Left ventricle myocardium inferior (tissue), 1 donor: ENCODE results near the gene NSD2. TPM values are rescaled to one million over a fixed set of nuclear protein-coding genes. Genes with fewer than 3 reads are reported as not detected.

ENCODE experiments used
- DNase-seq: peaks from one replicate; pipeline ENCODE4 v3.0.0-alpha.2; 2020
- H3K27ac ChIP-seq: fragments of 200-600 bp; replicated peaks from 2 replicates; pipeline ENCODE4 v1.8.0; 2021
- H3K27me3 ChIP-seq: fragments of 200-600 bp; 2 replicates; pipeline ENCODE4 v1.8.0; 2021; ENCODE audit warnings: low read depth
- H3K36me3 ChIP-seq: fragments of 200-600 bp; 2 replicates; pipeline ENCODE4 v1.8.0; 2021
- H3K4me1 ChIP-seq: fragments of 200-600 bp; 2 replicates; pipeline ENCODE4 v1.8.0; 2021
- H3K4me3 ChIP-seq: fragments of 200-600 bp; 2 replicates; pipeline ENCODE4 v1.8.0; 2021; ENCODE audit warnings: mild to moderate bottlenecking, moderate library complexity
- H3K9me3 ChIP-seq: fragments of 200-600 bp; replicated peaks from 2 replicates; pipeline ENCODE4 v1.8.0; 2021
- intact Hi-C: fragments of 100-400 bp; cut with micrococcal nuclease; formaldehyde crosslinking; loops from one replicate; pipeline ENCODE4 v1.11.0; 2022
- total RNA-seq: library from RNA; stranded (reverse); fragmentation: NEBNext Ultra II Directional; extraction: Animal tissue kit (Norgen Biotek cat#: 25700); gene quantifications from one replicate; pipeline ENCODE4 v1.2.1, GENCODE V29; 2021
- TF ChIP-seq, protein P1 (sequence below): fragments of 200-600 bp; IDR thresholded peaks from 2 replicates; pipeline ENCODE4 v1.8.0; 2021; ENCODE audit warnings: antibody characterized with exemption, mild to moderate bottlenecking, borderline replicate concordance
- donor health status: DM: no; HTN: yes; CAD: no; lungs with severe emphysema.

NSD2 gene
- total RNA-seq, 1 donor from 2014 or later: 42.5 TPM

DNA sequence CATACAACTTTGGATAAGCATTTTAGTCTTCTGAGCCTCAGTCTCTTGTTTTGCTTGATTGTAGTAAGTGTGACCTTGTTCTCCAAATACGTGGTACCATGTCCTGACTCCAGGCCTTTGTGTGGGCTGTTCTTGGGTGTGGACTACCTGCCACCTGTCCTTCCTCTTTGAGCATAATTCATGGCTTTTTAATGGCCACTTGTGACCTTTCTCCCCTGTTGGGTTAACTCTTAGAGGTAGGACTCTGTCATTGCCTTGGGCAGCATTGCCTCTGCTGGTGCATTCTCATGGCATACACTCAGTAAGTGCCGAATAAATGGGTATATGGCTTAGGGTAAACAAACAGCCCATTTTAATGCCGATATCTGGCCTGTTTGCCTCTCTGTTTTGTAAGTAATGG lies 3.0 kb downstream of the NSD2 start:
- H3K4me1 ChIP-seq: peaks cover 49% of the 10 kb centered on the region
- intact Hi-C loops: no loop called here
- no peaks in the 10 kb centered on the region for H3K27me3 ChIP-seq
- no peaks in the 10 kb centered on the region for H3K36me3 ChIP-seq
- H3K27ac ChIP-seq: no peak overlapping the region
- no peak for DNase-seq
- TF ChIP-seq, protein P1, sequence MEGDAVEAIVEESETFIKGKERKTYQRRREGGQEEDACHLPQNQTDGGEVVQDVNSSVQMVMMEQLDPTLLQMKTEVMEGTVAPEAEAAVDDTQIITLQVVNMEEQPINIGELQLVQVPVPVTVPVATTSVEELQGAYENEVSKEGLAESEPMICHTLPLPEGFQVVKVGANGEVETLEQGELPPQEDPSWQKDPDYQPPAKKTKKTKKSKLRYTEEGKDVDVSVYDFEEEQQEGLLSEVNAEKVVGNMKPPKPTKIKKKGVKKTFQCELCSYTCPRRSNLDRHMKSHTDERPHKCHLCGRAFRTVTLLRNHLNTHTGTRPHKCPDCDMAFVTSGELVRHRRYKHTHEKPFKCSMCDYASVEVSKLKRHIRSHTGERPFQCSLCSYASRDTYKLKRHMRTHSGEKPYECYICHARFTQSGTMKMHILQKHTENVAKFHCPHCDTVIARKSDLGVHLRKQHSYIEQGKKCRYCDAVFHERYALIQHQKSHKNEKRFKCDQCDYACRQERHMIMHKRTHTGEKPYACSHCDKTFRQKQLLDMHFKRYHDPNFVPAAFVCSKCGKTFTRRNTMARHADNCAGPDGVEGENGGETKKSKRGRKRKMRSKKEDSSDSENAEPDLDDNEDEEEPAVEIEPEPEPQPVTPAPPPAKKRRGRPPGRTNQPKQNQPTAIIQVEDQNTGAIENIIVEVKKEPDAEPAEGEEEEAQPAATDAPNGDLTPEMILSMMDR: no peak
- no peak overlapping the region for H3K4me3 ChIP-seq
- H3K9me3 ChIP-seq: no peaks in the 10 kb centered on the region

DNA sequence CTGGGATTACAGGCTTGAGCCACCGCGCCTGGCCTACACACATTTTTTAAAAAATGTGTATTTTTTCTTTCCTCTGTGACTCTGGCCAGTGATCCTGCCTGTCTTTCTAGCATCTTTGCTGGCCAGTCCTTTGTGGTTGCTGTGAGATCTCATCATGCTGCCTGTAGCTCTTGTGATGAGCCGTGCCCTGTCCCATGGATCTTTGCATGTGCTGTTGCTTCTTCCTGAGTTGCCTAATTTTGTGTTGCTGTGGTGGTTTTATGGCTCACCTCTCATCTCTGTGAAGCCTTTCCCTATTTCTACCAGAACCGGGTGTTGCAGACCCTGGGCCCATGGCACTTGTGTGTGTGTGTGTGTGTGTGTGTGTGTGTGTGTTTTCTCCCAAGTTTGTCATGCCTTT lies 8.3 kb downstream of the NSD2 start:
- TF ChIP-seq, protein P1: no peak
- DNase-seq: no peak
- no peak overlapping the region for H3K27ac ChIP-seq
- intact Hi-C loops: no loop called here
- H3K27me3 ChIP-seq: no peaks in the 10 kb centered on the region
- H3K4me3 ChIP-seq: no peak overlapping the region
- H3K9me3 ChIP-seq: no peaks in the 10 kb centered on the region
- H3K4me1 ChIP-seq: peaks cover 37% of the 10 kb centered on the region
- H3K36me3 ChIP-seq: no peaks in the 10 kb centered on the region

DNA sequence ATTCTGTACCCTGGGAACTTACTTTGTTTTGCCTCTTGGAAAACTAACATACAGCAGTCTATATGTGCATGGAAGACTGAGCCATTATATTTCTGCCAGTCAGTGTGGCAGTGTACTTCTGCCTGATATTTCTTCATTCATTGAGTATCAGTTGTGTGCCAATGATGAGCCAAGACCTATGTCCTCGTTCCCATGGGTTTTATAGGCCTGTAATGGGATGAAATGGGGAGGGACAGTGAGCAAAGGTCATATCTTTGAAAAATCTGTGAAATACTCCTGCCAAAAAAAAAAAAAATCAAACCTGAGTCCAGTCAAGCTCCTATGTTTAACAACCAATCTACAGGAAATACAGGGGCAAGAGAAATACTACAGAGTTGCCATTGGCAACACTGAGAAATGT lies 9.1 kb downstream of the NSD2 start:
- intact Hi-C loops: no loop called here
- DNase-seq: no peak
- Histone ChIP-seq H3K4me3 (no peak overlapping the region), H3K27ac (no peak overlapping the region), H3K36me3 (no peaks in the 10 kb centered on the region), H3K9me3 (no peaks in the 10 kb centered on the region), H3K4me1 (peaks cover 41% of the 10 kb centered on the region), H3K27me3 (no peaks in the 10 kb centered on the region)
- TF ChIP-seq, protein P1: no peak

DNA sequence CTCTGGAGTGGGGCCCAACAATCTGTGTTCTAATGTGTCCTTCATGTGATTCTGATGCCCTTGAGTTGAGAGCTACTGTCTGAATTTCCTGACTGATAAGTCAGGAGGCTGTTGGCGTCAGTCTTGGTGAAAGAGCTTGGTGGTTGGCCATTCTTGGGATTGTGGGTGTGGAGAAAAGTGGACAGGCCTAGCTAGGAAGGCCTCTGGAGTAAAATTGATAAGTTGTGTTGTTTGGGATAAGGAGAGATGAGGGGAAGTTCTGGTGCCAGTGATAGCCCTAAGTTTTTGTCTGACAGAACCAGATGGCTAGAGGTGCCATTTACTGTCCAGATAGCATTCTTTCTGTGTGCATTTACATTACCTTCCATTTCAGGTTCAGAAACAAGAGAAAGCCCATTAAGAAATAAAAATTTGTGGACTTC lies 11.7 kb downstream of the NSD2 start:
- H3K9me3 ChIP-seq: no peaks in the 10 kb centered on the region
- DNase-seq: no peak
- H3K27me3 ChIP-seq: no peaks in the 10 kb centered on the region
- peaks cover 47% of the 10 kb centered on the region for H3K4me1 ChIP-seq
- intact Hi-C loops: no loop called here
- H3K27ac ChIP-seq: peak overlapping the region; percentile 58
- no peak overlapping the region for H3K4me3 ChIP-seq
- TF ChIP-seq, protein P1: no peak
- H3K36me3 ChIP-seq: no peaks in the 10 kb centered on the region

DNA sequence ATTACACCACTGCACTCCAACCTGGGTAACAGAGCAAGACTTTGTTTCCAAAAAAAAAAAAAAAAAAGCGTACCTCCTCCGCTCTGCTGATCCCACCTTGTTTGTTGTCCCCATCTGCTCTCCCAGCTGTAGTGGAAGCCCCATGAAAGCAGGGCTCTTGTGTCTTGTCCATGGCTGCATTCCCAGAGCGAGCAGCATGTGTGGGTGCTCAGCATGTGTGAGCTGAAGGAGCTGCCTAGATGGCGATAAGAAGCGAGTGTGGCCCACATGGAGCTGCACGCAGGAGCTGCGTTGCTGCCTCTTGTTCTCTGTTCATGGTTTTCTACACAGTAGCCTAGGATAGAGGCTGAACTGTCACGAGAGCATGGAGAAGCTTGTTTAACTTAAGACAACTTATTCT lies 12.4 kb downstream of the NSD2 start:
- no peaks in the 10 kb centered on the region for H3K27me3 ChIP-seq
- H3K9me3 ChIP-seq: no peaks in the 10 kb centered on the region
- peaks cover 46% of the 10 kb centered on the region for H3K4me1 ChIP-seq
- no peak for DNase-seq
- no peak overlapping the region for H3K4me3 ChIP-seq
- intact Hi-C loops: no loop called here
- H3K36me3 ChIP-seq: no peaks in the 10 kb centered on the region
- H3K27ac ChIP-seq: peak overlapping the region; percentile 58
- TF ChIP-seq, protein P1: no peak

DNA sequence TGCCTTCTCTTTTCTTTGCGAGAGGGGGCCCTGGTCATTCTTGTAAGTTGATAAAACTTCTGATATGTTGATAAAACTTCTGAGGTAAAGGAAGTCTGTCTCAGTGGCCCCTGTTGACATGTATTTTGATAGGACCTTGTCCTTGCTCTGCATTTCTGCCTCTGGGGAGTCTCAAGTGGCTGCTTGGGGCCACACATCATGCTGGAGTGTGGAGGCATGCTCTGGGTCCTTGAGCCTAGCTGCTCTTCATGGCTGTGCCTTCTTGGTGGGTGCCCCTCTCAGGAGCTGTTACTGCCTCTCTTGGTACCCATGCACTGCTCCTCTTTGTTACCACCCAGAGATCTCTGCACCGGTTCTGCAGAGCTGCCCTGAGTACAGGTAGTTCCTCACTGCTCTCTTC lies 14.2 kb downstream of the NSD2 start:
- H3K9me3 ChIP-seq: no peaks in the 10 kb centered on the region
- peaks cover 43% of the 10 kb centered on the region for H3K4me1 ChIP-seq
- no peaks in the 10 kb centered on the region for H3K36me3 ChIP-seq
- no peak overlapping the region for H3K27ac ChIP-seq
- no peak overlapping the region for H3K4me3 ChIP-seq
- H3K27me3 ChIP-seq: no peaks in the 10 kb centered on the region
- no peak for DNase-seq
- TF ChIP-seq, protein P1: no peak
- intact Hi-C loops: no loop called here
